ENCODE measurements around the gene APRT.

The APRT gene

GRCh38 chr16:88796278-88796677 is 15.4 kb downstream of the APRT start:
- H3K27me3 ChIP-seq (ENCODE audit: insufficient read depth, low read depth, severe bottlenecking) = no peaks in the 10 kb centered on the region
- TF ChIP-seq CTCF (IDR thresholded peaks at IDR 0.05; ENCODE audit: low read depth, low read length) = no peak

GRCh38 chr16:88793251-88793954 is 18.3 kb downstream of the APRT start:
- H3K27ac ChIP-seq = no peak overlapping the region
- H3K4me3 ChIP-seq (ENCODE audit: low read depth, low read length) = no peak overlapping the region

More at GRCh38 chr16:88796278-88796677, 15.4 kb downstream of the APRT start:
- Histone ChIP-seq H3K27ac (no peak overlapping the region), H3K36me3 (no peaks in the 10 kb centered on the region), H3K9me3 (ENCODE audit: severe bottlenecking) (no peaks in the 10 kb centered on the region), H3K4me3 (ENCODE audit: low read depth, low read length) (no peak overlapping the region)
- no peak for DNase-seq

GRCh38 chr16:88792668-88793250 is 19.0 kb downstream of the APRT start:
- H3K27me3 ChIP-seq (ENCODE audit: insufficient read depth, low read depth, severe bottlenecking) = no peaks in the 10 kb centered on the region
- TF ChIP-seq CTCF (IDR thresholded peaks at IDR 0.05; ENCODE audit: low read depth, low read length) = no peak
- H3K27ac ChIP-seq = no peak overlapping the region
- H3K36me3 ChIP-seq = no peaks in the 10 kb centered on the region
- no peak for DNase-seq
- H3K9me3 ChIP-seq (ENCODE audit: severe bottlenecking) = no peaks in the 10 kb centered on the region
- no peak overlapping the region for H3K4me3 ChIP-seq (ENCODE audit: low read depth, low read length)

More at GRCh38 chr16:88793251-88793954, 18.3 kb downstream of the APRT start:
- TF ChIP-seq CTCF (IDR thresholded peaks at IDR 0.05; ENCODE audit: low read depth, low read length) = no peak
- no peak for DNase-seq
- Histone ChIP-seq H3K9me3 (ENCODE audit: severe bottlenecking) (no peaks in the 10 kb centered on the region), H3K36me3 (no peaks in the 10 kb centered on the region), H3K27me3 (ENCODE audit: insufficient read depth, low read depth, severe bottlenecking) (no peaks in the 10 kb centered on the region)

- TF ChIP-seq CTCF (IDR thresholded peaks at IDR 0.05; ENCODE audit: low read depth, low read length) = no peak
- H3K27me3 ChIP-seq (ENCODE audit: insufficient read depth, low read depth, severe bottlenecking) = no peaks in the 10 kb centered on the region
- H3K9me3 ChIP-seq (ENCODE audit: severe bottlenecking) = no peaks in the 10 kb centered on the region
- no peak for DNase-seq
- H3K36me3 ChIP-seq = no peaks in the 10 kb centered on the region
- H3K4me3 ChIP-seq (ENCODE audit: low read depth, low read length) = no peak overlapping the region
- no peak overlapping the region for H3K27ac ChIP-seq
These were observed 19.6 kb downstream of the APRT start for GRCh38 chr16:88792078-88792550.

- Histone ChIP-seq H3K27ac (no peak overlapping the region), H3K9me3 (ENCODE audit: severe bottlenecking) (no peaks in the 10 kb centered on the region), H3K36me3 (no peaks in the 10 kb centered on the region), H3K27me3 (ENCODE audit: insufficient read depth, low read depth, severe bottlenecking) (no peaks in the 10 kb centered on the region), H3K4me3 (ENCODE audit: low read depth, low read length) (no peak overlapping the region)
- TF ChIP-seq CTCF (IDR thresholded peaks at IDR 0.05; ENCODE audit: low read depth, low read length) = no peak
- no peak for DNase-seq
These were observed 21.2 kb downstream of the APRT start for GRCh38 chr16:88790312-88791211.
